SJSA1 (cell line): ENCODE measurements around the gene UQCR10. TPM values are rescaled to one million over a fixed set of nuclear protein-coding genes. Genes with fewer than 3 reads are reported as not detected.

Experiments used
- DNase-seq, 2 experiments: peaks; one replicate each; pipeline ENCODE4 v3.0.0-alpha.2; 2015 to 2020; ENCODE audit warnings: low spot score in 2 of 2, low read depth in 1 of 2
- H3K27ac ChIP-seq: fragments of 250-450 bp; sonication (Bioruptor Pico); 2 replicates; pipeline ENCODE4 v1.5.1; 2020; ENCODE audit warnings: mild to moderate bottlenecking, moderate library complexity
- H3K27me3 ChIP-seq: fragments of 250-450 bp; sonication (Bioruptor Pico); replicated peaks from 2 replicates; pipeline ENCODE4 v1.5.1; 2020; ENCODE audit warnings: mild to moderate bottlenecking, moderate library complexity
- H3K36me3 ChIP-seq: fragments of 250-450 bp; sonication (Bioruptor Pico); 2 replicates; pipeline ENCODE4 v1.5.1; 2020; ENCODE audit warnings: mild to moderate bottlenecking
- H3K4me1 ChIP-seq: fragments of 250-450 bp; sonication (Bioruptor Pico); replicated peaks from 2 replicates; pipeline ENCODE4 v1.6.1; 2021; ENCODE audit warnings: mild to moderate bottlenecking
- H3K4me3 ChIP-seq: fragments of 250-450 bp; sonication (Bioruptor Pico); 2 replicates; pipeline ENCODE4 v1.5.1; 2020; ENCODE audit warnings: mild to moderate bottlenecking
- H3K9me3 ChIP-seq: fragments of 250-450 bp; sonication (Bioruptor Pico); replicated peaks from 2 replicates; pipeline ENCODE4 v1.5.1; 2020; ENCODE audit warnings: mild to moderate bottlenecking
- total RNA-seq: library from RNA; depleted of rRNA; stranded (reverse); fragments of >200 nt; shearing (Covaris generic); gene quantifications from 2 replicates; pipeline ENCODE4 v1.2.3, GENCODE V29; 2014

UQCR10 gene
- total RNA-seq, 1 experiment from 2014 or later: 150 TPM

DNA sequence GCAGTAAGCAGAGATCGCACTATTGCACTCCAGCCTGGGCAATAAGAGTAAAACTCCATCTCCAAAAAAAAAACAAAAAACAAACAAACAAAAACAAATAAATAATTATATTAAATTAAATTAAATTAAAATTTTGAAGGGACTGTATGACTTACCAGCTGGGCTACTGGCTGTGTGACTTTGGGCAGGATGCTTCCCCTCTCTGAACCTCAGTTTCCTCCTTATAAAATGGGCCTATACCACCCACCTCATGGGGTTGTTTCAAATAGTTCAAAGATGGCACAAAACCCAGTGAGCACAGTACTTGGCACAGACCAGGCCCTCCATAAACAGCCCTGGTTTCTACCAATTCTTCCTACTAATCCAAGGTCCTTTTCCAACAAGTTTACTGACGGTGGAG, 36.0 kb downstream of the UQCR10 start:
- H3K27me3 ChIP-seq: no peaks in the 10 kb centered on the region
- DNase-seq: no peak
- no peak overlapping the region for H3K27ac ChIP-seq
- H3K4me3 ChIP-seq: no peak overlapping the region
- H3K9me3 ChIP-seq: no peaks in the 10 kb centered on the region
- H3K4me1 ChIP-seq: peaks cover 12% of the 10 kb centered on the region
- peaks cover 88% of the 10 kb centered on the region for H3K36me3 ChIP-seq

DNA sequence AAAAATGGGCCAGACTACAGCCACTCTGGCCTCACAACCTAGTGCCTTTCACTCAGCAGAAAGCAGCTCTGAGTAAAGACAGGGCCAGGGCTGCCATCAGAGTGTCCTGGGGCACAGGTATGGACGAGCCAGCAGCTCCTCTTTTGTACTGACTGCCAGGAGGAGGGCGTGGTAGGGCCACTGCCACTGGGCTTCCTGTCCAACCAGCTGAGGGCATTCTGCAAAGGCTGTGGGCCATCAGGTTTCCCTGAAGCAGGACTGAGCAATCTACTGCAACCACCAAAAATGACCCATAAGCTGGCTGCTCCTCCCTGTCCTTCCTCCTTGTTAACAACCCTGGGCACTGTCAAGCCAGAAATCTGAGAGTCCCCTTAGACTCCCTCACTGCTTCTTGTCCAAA, 37.8 kb downstream of the UQCR10 start:
- Histone ChIP-seq H3K27me3 (no peaks in the 10 kb centered on the region), H3K4me3 (no peak overlapping the region), H3K4me1 (no peaks in the 10 kb centered on the region; the same call in 1 of the 2 replicates), H3K9me3 (no peaks in the 10 kb centered on the region), H3K27ac (no peak overlapping the region), H3K36me3 (peaks cover 80% of the 10 kb centered on the region)
- DNase-seq: no peak

DNA sequence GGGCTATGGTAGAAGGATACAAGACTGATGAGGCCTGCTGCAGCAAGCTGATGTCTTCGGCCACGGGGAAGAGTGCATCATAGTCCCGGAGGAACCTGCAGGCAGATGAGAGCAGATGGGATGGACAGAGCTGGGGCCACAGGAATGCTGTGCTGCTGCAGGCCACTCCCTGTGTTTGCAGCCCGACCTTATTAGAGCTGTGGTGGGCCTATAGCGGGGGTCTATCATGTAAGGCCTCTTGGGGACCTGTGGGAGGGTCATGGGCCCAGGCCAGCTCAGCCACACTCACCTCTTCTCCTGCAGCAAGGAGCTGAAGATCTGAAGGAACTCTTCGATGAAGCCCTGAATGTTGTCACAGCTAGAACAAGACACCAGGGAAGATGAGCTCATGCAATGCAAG, 39.0 kb downstream of the UQCR10 start:
- Histone ChIP-seq H3K27ac (no peak overlapping the region), H3K36me3 (peaks cover 82% of the 10 kb centered on the region), H3K27me3 (no peaks in the 10 kb centered on the region), H3K9me3 (no peaks in the 10 kb centered on the region), H3K4me3 (no peak overlapping the region), H3K4me1 (no peaks in the 10 kb centered on the region)
- DNase-seq: no peak

DNA sequence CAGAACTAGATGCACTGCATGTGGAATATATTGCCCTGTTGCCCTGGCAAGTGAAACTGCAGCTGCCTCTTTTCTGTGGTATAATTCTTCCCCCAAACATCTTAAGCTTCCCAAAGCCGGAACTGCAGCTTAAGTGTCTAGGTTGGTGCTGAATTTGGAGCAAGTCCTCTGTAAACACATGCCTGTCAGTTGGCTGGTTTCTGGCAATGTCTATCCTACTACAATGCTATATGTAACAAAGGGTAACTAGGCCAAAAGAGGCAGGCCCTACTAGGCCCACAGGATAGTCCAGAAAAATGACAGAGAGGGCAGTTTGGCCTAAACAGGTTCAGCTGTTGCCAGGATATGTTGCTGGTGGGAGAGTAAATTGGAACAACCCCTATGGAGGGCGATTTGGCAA, 43.0 kb downstream of the UQCR10 start:
- no peaks in the 10 kb centered on the region for H3K27me3 ChIP-seq
- H3K27ac ChIP-seq: no peak overlapping the region
- no peaks in the 10 kb centered on the region for H3K9me3 ChIP-seq
- no peak overlapping the region for H3K4me3 ChIP-seq
- peaks cover 90% of the 10 kb centered on the region for H3K36me3 ChIP-seq
- no peak for DNase-seq
- H3K4me1 ChIP-seq: no peaks in the 10 kb centered on the region

DNA sequence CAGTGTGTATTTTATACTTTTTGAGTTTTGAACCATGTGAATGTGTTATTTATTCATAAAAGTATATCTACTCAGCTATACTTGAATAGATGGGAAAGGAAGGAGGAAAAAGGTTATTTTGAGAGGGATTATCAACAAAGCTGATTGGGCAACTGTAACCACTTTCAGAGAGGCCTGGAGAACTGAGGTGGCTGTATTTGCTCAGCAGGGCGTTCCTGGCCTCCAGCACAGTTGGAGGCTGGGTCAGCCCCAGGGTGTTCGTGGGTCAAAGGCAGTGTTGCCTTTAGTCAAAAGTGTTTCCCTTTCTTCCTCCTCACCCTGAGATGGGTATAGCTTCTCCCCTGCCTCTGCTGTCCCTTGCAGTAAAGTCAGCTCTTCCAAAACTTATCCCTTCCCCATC, 44.2 kb downstream of the UQCR10 start:
- Histone ChIP-seq H3K4me3 (no peak overlapping the region), H3K36me3 (peaks cover 90% of the 10 kb centered on the region), H3K9me3 (no peaks in the 10 kb centered on the region), H3K4me1 (no peaks in the 10 kb centered on the region), H3K27ac (no peak overlapping the region), H3K27me3 (no peaks in the 10 kb centered on the region)
- DNase-seq: no peak

DNA sequence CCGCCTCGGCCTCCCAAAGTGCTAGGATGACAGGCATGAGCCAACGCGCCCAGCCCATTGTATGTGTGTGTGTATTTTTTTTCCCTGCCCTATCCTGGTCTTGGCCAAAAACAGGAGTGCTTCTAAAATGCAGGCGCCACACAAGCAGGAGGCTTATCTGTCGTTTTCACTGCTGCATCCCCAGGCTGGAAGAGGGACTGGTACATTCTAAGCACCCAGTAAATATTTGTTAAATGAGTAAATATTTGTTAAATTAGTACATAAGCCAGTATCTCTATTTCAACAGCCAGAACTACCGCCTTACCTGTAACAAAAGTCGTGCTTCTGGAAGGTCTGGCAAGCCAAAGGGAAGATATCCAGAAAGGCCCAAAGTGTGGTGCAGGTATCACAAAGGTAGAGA, 46.0 kb downstream of the UQCR10 start:
- Histone ChIP-seq H3K4me1 (no peaks in the 10 kb centered on the region), H3K9me3 (no peaks in the 10 kb centered on the region), H3K4me3 (no peak overlapping the region), H3K27ac (no peak overlapping the region), H3K27me3 (no peaks in the 10 kb centered on the region), H3K36me3 (peaks cover 91% of the 10 kb centered on the region)
- DNase-seq: no peak

DNA sequence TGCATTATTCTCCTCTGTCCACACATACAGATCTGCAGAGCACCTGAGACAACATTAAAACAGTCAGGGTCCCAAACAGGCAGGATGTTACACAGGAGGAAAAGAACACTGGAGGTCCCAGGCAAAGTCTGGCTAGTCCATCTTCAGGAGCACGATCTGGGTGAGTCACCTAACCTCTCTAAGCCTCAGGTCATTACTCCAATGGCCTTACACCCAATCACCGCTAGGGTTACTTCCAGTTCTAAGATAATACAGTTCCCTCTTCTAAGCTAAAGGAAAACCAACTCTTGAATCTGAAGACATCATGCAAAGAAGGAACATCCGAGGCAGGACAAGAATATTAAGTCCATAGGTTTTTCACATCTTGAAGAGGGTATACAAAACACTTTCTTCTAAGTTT, 46.4 kb downstream of the UQCR10 start:
- H3K9me3 ChIP-seq: no peaks in the 10 kb centered on the region
- DNase-seq: no peak
- no peaks in the 10 kb centered on the region for H3K4me1 ChIP-seq
- peaks cover 91% of the 10 kb centered on the region for H3K36me3 ChIP-seq
- no peak overlapping the region for H3K27ac ChIP-seq
- H3K4me3 ChIP-seq: no peak overlapping the region
- no peaks in the 10 kb centered on the region for H3K27me3 ChIP-seq

DNA sequence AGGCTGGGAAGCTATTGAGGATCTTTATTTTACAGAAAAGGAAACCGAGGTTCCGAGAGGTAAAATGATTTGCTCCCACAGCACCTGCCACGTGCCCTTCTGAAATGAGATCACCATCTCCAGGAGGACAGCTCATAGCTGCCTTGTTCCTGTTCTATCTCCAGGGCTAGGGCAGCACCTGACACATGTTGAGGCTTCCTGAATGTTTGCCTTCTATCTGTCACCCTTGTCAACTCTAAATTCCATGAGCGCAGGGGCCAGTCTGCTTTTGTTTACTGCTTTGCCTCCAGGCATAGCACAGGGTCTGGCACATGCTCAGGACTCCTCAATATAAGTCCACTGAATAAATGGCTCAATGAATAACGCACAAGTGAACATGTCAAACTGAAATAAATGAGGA, 46.8 kb downstream of the UQCR10 start:
- Histone ChIP-seq H3K27ac (no peak overlapping the region), H3K36me3 (peaks cover 93% of the 10 kb centered on the region), H3K4me1 (no peaks in the 10 kb centered on the region), H3K27me3 (no peaks in the 10 kb centered on the region), H3K4me3 (no peak overlapping the region), H3K9me3 (no peaks in the 10 kb centered on the region)
- DNase-seq: no peak

DNA sequence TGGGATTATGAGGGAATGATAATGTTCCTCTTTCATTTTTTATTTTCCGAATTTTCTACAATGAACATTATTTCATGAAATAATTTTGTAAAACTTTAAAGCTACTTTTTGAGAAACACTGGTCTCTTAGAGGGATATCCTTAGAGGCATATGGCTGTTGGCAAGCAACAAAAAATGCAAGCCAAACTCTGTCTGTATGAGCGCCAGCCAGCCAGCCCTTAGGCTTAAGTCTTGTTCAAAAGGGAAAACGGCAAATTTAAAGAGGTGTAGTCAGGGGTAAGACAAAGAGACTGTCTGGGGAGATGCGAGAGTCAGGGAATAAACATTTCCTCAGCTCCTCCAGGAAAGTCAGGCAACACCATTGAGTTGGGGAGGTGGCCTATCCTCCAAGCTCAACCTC, 48.4 kb downstream of the UQCR10 start:
- Histone ChIP-seq H3K27me3 (no peaks in the 10 kb centered on the region), H3K27ac (no peak overlapping the region), H3K9me3 (no peaks in the 10 kb centered on the region), H3K4me1 (no peaks in the 10 kb centered on the region), H3K36me3 (peaks cover 98% of the 10 kb centered on the region), H3K4me3 (no peak overlapping the region)
- no peak for DNase-seq

DNA sequence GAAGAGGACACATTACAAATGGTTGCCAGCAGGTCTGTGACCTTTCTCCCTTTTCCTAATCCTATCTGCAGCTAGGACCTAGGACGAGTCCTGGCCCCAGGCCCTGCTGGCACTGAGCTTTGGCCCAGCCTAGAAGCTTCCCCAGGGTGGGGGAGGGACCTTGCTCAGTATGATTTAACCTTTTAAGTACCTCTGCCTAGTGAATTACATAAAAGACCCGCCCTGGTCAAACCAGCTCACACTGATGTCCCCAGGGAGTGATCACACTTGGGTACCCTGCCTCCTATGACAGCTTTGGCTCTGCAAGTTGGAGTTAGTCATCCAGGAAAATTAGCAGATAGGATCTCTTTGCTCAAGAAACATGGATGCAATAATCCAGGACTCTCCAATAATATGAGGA, 49.0 kb downstream of the UQCR10 start:
- peaks cover under 1% of the 10 kb centered on the region; the same call in 1 of the 2 replicates for H3K4me1 ChIP-seq
- H3K27ac ChIP-seq: no peak overlapping the region
- no peak overlapping the region for H3K4me3 ChIP-seq
- H3K36me3 ChIP-seq: peaks cover 97% of the 10 kb centered on the region
- H3K9me3 ChIP-seq: no peaks in the 10 kb centered on the region
- no peak for DNase-seq
- no peaks in the 10 kb centered on the region for H3K27me3 ChIP-seq

DNA sequence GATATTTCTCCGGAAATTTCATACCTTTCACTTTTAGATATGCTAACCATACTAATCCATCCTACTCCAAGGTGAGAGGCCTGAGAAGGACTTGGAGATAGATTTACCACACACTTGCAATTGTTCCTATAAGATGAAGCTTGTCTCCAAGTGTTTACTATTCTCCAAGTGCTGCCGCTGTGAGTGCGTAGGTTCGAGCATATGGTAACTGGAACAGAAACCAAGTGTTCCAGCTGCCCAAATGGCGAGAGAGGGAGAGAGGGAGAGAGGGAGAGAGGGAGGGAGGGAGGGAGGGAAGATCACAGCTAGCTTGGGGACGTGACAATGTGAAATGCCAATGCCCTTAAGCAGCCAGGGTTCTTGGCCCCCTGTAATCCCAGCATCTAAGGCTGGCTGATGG, 49.4 kb downstream of the UQCR10 start:
- DNase-seq: no peak
- Histone ChIP-seq H3K9me3 (no peaks in the 10 kb centered on the region), H3K4me3 (no peak overlapping the region), H3K27me3 (no peaks in the 10 kb centered on the region), H3K36me3 (peaks cover 97% of the 10 kb centered on the region), H3K27ac (no peak overlapping the region), H3K4me1 (peaks cover 4% of the 10 kb centered on the region; the same call in 1 of the 2 replicates)

DNA sequence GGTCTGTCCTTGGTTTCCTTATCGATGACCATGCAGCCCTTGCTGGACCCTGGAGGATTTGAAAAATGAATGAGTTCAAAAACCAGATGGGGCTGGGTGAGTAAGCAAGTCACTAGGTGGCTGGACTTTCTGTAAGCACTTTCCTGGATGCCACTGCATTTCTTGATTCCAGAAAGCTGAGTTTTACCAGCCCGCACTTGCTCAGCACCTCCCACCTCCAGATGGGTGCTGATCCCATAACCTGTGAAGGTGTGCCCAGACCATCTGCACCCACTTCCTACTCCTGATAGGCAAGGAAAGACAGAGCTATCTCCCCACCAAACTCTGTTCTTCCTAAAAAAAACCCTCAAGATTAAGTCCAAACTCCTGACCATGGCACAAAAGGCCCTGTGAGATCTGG, 49.8 kb downstream of the UQCR10 start:
- Histone ChIP-seq H3K27ac (no peak overlapping the region), H3K9me3 (no peaks in the 10 kb centered on the region), H3K4me3 (no peak overlapping the region), H3K36me3 (peaks cover 97% of the 10 kb centered on the region), H3K27me3 (no peaks in the 10 kb centered on the region), H3K4me1 (peaks cover 6% of the 10 kb centered on the region; the same call in 1 of the 2 replicates)
- DNase-seq: no peak

DNA sequence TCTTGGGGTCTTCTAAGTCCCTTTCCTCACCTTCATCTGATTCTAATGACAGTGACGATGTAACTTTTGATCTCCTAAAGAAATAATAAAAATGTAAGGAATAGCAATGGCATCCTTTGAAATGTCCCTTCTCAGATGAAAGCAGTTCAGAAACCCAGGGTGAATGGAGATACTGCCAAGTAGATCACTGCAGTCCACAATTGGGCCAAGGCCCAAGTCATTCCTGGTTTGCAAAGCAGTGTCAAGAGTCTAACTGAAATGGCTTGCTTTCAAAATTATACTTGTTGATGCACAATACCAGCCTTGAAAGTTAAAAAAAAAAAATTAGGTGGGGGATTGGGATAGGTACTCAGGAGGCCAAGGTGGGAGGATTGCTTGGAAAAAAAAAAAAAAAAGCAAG, 50.6 kb downstream of the UQCR10 start:
- peaks cover 6% of the 10 kb centered on the region; the same call in 1 of the 2 replicates for H3K4me1 ChIP-seq
- no peak overlapping the region for H3K27ac ChIP-seq
- no peak overlapping the region for H3K4me3 ChIP-seq
- no peaks in the 10 kb centered on the region for H3K9me3 ChIP-seq
- peaks cover 96% of the 10 kb centered on the region for H3K36me3 ChIP-seq
- DNase-seq: no peak
- no peaks in the 10 kb centered on the region for H3K27me3 ChIP-seq

DNA sequence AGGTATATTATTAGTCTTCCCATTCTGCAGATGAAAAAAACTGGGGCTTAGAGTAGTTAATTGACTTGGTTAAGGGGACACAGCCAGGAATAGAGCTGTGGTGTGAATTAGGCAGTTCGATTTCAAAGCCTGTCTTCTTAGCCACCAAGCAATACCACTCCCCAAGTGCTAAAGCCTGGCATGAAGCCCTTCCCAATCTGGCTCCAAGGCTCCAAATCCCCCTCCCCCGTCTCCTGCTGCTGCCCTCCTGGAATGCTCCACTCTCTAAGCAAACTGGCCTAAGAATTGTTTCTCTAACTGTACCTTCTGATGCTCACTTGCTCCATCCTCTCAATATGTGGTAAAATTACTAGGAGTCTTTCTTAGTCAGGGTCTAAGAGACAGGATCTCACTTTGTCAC, 52.3 kb downstream of the UQCR10 start:
- no peaks in the 10 kb centered on the region for H3K9me3 ChIP-seq
- no peak overlapping the region for H3K27ac ChIP-seq
- H3K4me1 ChIP-seq: peaks cover 6% of the 10 kb centered on the region; the same call in 1 of the 2 replicates
- no peaks in the 10 kb centered on the region for H3K27me3 ChIP-seq
- no peak for DNase-seq
- H3K36me3 ChIP-seq: peaks cover 96% of the 10 kb centered on the region
- no peak overlapping the region for H3K4me3 ChIP-seq
